H9 (cell line): ENCODE results near the gene INSC. TPM values are rescaled to one million over a fixed set of nuclear protein-coding genes. Genes with fewer than 3 reads are reported as not detected.

Source experiments
- DNase-seq: peaks from one replicate; pipeline ENCODE4 v3.0.0-alpha.2; 2017
- H2AFZ ChIP-seq: one replicate; pipeline ENCODE4 v1.6.1; 2013; ENCODE audit warnings: mild to moderate bottlenecking, low read length, control low read depth, moderate library complexity
- H2AK5ac ChIP-seq: 2 replicates; pipeline ENCODE4 v1.6.1; 2013; ENCODE audit warnings: low read length, control low read depth, mixed read lengths; ENCODE audit not compliant: insufficient read length
- H2BK120ac ChIP-seq: one replicate; pipeline ENCODE4 v1.6.1; 2013; ENCODE audit warnings: low read depth, mild to moderate bottlenecking, low read length, control low read depth, inconsistent platforms; ENCODE audit not compliant: poor library complexity, severe bottlenecking
- H2BK12ac ChIP-seq: 2 replicates; pipeline ENCODE4 v1.6.1; 2013; ENCODE audit warnings: low read length, control low read depth, mixed read lengths, low read depth; ENCODE audit not compliant: insufficient read length
- H2BK15ac ChIP-seq: 2 replicates; pipeline ENCODE4 v1.6.1; 2013; ENCODE audit warnings: low read depth, low read length, control low read depth
- H2BK20ac ChIP-seq: one replicate; pipeline ENCODE4 v1.6.1; 2013; ENCODE audit warnings: low read depth, mild to moderate bottlenecking, low read length, control low read depth, inconsistent platforms; ENCODE audit not compliant: poor library complexity, severe bottlenecking
- H2BK5ac ChIP-seq: 2 replicates; pipeline ENCODE4 v1.6.1; 2013; ENCODE audit warnings: low read length, control low read depth, mixed read lengths; ENCODE audit not compliant: insufficient read length
- H3K14ac ChIP-seq: 2 replicates; pipeline ENCODE4 v1.6.1; 2013; ENCODE audit warnings: low read length, control low read depth; ENCODE audit not compliant: insufficient read depth
- H3K18ac ChIP-seq: 2 replicates; pipeline ENCODE4 v1.6.1; 2013; ENCODE audit warnings: low read depth, mild to moderate bottlenecking, mixed read lengths, low read length, control low read depth; ENCODE audit not compliant: insufficient read length
- H3K23ac ChIP-seq: 2 replicates; pipeline ENCODE4 v1.6.1; 2013; ENCODE audit warnings: low read length, control low read depth, mixed read lengths, low read depth; ENCODE audit not compliant: insufficient read length
- H3K23me2 ChIP-seq: 2 replicates; pipeline ENCODE4 v1.6.1; 2013; ENCODE audit warnings: low read depth, mild to moderate bottlenecking, mixed read lengths, low read length, control low read depth; ENCODE audit not compliant: insufficient read length, poor library complexity, severe bottlenecking
- H3K27ac ChIP-seq: 2 replicates; pipeline ENCODE4 v1.5.1; 2013; ENCODE audit warnings: low read length, control low read depth, mixed read lengths, low read depth; ENCODE audit not compliant: insufficient read length
- H3K27me3 ChIP-seq: 2 replicates; pipeline ENCODE4 v1.6.1; 2013; ENCODE audit warnings: low read length, control low read depth, inconsistent platforms; ENCODE audit not compliant: insufficient read depth
- H3K4ac ChIP-seq: 2 replicates; pipeline ENCODE4 v1.6.1; 2013; ENCODE audit warnings: low read depth, mild to moderate bottlenecking, control low read depth, inconsistent platforms, low read length, moderate library complexity
- H3K4me1 ChIP-seq: 2 replicates; pipeline ENCODE4 v1.6.1; 2013; ENCODE audit warnings: low read length, control low read depth, inconsistent platforms; ENCODE audit not compliant: insufficient read depth
- H3K4me2 ChIP-seq: 2 replicates; pipeline ENCODE4 v1.6.1; 2013; ENCODE audit warnings: low read length, control low read depth, mixed read lengths; ENCODE audit not compliant: insufficient read length, insufficient read depth
- H3K56ac ChIP-seq: 2 replicates; pipeline ENCODE4 v1.6.1; 2013; ENCODE audit warnings: low read depth, mild to moderate bottlenecking, mixed read lengths, low read length, control low read depth; ENCODE audit not compliant: insufficient read length
- H3K79me1 ChIP-seq: 2 replicates; pipeline ENCODE4 v1.6.1; 2013; ENCODE audit warnings: low read depth, mild to moderate bottlenecking, moderate library complexity, low read length, control low read depth, inconsistent platforms; ENCODE audit not compliant: insufficient read depth, poor library complexity, severe bottlenecking
- H3K79me2 ChIP-seq: 2 replicates; pipeline ENCODE4 v1.6.1; 2013; ENCODE audit warnings: low read length, control low read depth, inconsistent platforms; ENCODE audit not compliant: insufficient read depth
- H3K9ac ChIP-seq: 2 replicates; pipeline ENCODE4 v1.6.1; 2013; ENCODE audit warnings: low read length, control low read depth, mixed read lengths; ENCODE audit not compliant: insufficient read length; ENCODE audit errors: extremely low read depth
- H3K9me3 ChIP-seq: one replicate; pipeline ENCODE4 v1.6.1; 2013; ENCODE audit warnings: low read depth, low read length, inconsistent platforms; ENCODE audit not compliant: control insufficient read depth
- H3T11ph ChIP-seq: one replicate; pipeline ENCODE4 v1.6.1; 2013; ENCODE audit warnings: mild to moderate bottlenecking, low read length, control low read depth, inconsistent platforms
- H4K20me1 ChIP-seq: one replicate; pipeline ENCODE4 v1.6.1; 2013; ENCODE audit not compliant: control insufficient read depth, insufficient read length, insufficient read depth
- H4K5ac ChIP-seq: 2 replicates; pipeline ENCODE4 v1.6.1; 2013; ENCODE audit warnings: low read depth, mild to moderate bottlenecking, mixed read lengths, low read length, control low read depth; ENCODE audit not compliant: insufficient read length
- H4K8ac ChIP-seq: replicated peaks from 2 replicates; pipeline ENCODE4 v1.6.1; 2013; ENCODE audit warnings: low read length, control low read depth, mixed read lengths, low read depth; ENCODE audit not compliant: insufficient read length
- H4K91ac ChIP-seq: 2 replicates; pipeline ENCODE4 v1.6.1; 2013; ENCODE audit warnings: low read depth, mild to moderate bottlenecking, moderate library complexity, mixed read lengths, low read length, control low read depth; ENCODE audit not compliant: insufficient read length
- H3K27ac Mint-ChIP-seq, 3 experiments: 2 replicates in 2 of 3; 3 replicates in 1 of 3; pipeline ENCODE4 v1.8.0; 2020 to 2021; ENCODE audit warnings: mixed read lengths in 3 of 3, mild to moderate bottlenecking in 1 of 3, moderate library complexity in 1 of 3
- H3K27me3 Mint-ChIP-seq: 2 replicates; pipeline ENCODE4 v1.8.0; 2021; ENCODE audit warnings: low read depth, mild to moderate bottlenecking, moderate library complexity, mixed read lengths
- H3K36me3 Mint-ChIP-seq, 3 experiments: 2 replicates in 2 of 3; 3 replicates in 1 of 3; pipeline ENCODE4 v1.8.0; 2020 to 2021; ENCODE audit warnings: low read depth in 3 of 3, mixed read lengths in 3 of 3; ENCODE audit not compliant: insufficient read depth in 1 of 3
- H3K4me1 Mint-ChIP-seq, 2 experiments: 2 replicates each; pipeline ENCODE4 v1.8.0; 2020; ENCODE audit warnings: mixed read lengths in 2 of 2
- H3K4me3 Mint-ChIP-seq, 2 experiments: 2 replicates in 1 of 2; 3 replicates in 1 of 2; pipeline ENCODE4 v1.8.0; 2020 to 2021; ENCODE audit warnings: mild to moderate bottlenecking in 2 of 2, mixed read lengths in 2 of 2, moderate library complexity in 1 of 2
- H3K9me3 Mint-ChIP-seq, 2 experiments: 2 replicates in 1 of 2; 3 replicates in 1 of 2; pipeline ENCODE4 v1.8.0; 2020; ENCODE audit warnings: mild to moderate bottlenecking in 2 of 2, mixed read lengths in 2 of 2, moderate library complexity in 1 of 2
- WGBS: extraction: QIAGEN DNeasy Blood & Tissue Kit; methylation state at CpG from one replicate; pipeline ENCODE4 v1.1.7; 2013; ENCODE audit warnings: missing lambda C conversion rate, low lambda C conversion rate, mixed read lengths; ENCODE audit not compliant: insufficient read length; ENCODE audit errors: extremely low coverage; 5-methylcytosine and 5-hydroxymethylcytosine counted together
- total RNA-seq: library from RNA; stranded (reverse); gene quantifications from 2 replicates; pipeline ENCODE4 v1.2.1, GENCODE V29; 2021
- TF ChIP-seq, protein P1 (sequence below): fragments of 200-600 bp; sonication (generic); conservative IDR thresholded peaks from 3 replicates; pipeline ENCODE4 v1.8.0; 2021; ENCODE audit warnings: antibody characterized with exemption, mild to moderate bottlenecking

The INSC gene
- total RNA-seq, 1 experiment from 2014 or later = not detected

DNA sequence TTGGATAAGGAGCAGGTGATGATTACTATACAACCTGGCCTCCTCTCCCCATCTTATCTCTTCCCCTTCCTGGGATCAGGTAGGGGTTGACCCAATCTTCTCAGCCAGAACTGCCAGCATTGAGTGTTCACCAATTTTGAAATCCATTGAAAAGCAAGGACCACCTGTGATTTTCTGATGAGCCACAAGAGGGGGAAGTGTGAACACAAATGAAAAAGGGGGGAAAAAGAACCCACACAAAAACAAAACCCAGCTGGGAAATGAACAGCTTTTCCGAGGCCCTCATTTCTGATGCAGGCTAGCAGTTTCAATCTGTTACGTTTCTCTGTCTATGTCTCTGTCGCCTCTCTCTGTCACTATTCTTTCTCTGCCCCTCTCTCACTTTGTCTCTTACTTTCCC lies 161.9 kb downstream of the INSC start:
- WGBS = no CpG with 5 or more reads among the region's 3 CpGs

More for the DNA sequence above, 161.9 kb downstream of the INSC start:
- H2BK15ac ChIP-seq = no peak overlapping the region
- H3K4ac ChIP-seq = no peak overlapping the region
- H3T11ph ChIP-seq = no peak overlapping the region
- no peaks in the 10 kb centered on the region for H3K79me2 ChIP-seq
- H3K4me1 ChIP-seq = no peaks in the 10 kb centered on the region
- Mint-ChIP-seq H3K9me3 (no peaks in the 10 kb centered on the region; a peak in 1 of 5 replicates), H3K27ac (no peak overlapping the region; a peak in 1 of 7 replicates), H3K4me3 (no peak overlapping the region), H3K36me3 (no peaks in the 10 kb centered on the region), H3K27me3 (no peaks in the 10 kb centered on the region; the same call in 1 of the 2 replicates), H3K4me1 (peaks cover 8 to 9% of the 10 kb centered on the region in 2 experiments)
- no peak overlapping the region for H2AK5ac ChIP-seq
- H3K27me3 ChIP-seq = no peaks in the 10 kb centered on the region
- H3K9ac ChIP-seq = no peak overlapping the region
- no peaks in the 10 kb centered on the region for H3K9me3 ChIP-seq
- H2BK20ac ChIP-seq = no peak overlapping the region
- no peaks in the 10 kb centered on the region for H4K20me1 ChIP-seq
- no peaks in the 10 kb centered on the region for H3K23me2 ChIP-seq
- no peak for DNase-seq
- H4K5ac ChIP-seq = no peak overlapping the region
- H3K56ac ChIP-seq = no peak overlapping the region
- H3K79me1 ChIP-seq = no peaks in the 10 kb centered on the region
- H2AFZ ChIP-seq = no peak overlapping the region
- H3K4me2 ChIP-seq = no peak overlapping the region
- H2BK120ac ChIP-seq = no peak overlapping the region
- no peak overlapping the region for H3K23ac ChIP-seq
- H2BK5ac ChIP-seq = no peak overlapping the region
- H2BK12ac ChIP-seq = no peak overlapping the region
- TF ChIP-seq, protein P1, sequence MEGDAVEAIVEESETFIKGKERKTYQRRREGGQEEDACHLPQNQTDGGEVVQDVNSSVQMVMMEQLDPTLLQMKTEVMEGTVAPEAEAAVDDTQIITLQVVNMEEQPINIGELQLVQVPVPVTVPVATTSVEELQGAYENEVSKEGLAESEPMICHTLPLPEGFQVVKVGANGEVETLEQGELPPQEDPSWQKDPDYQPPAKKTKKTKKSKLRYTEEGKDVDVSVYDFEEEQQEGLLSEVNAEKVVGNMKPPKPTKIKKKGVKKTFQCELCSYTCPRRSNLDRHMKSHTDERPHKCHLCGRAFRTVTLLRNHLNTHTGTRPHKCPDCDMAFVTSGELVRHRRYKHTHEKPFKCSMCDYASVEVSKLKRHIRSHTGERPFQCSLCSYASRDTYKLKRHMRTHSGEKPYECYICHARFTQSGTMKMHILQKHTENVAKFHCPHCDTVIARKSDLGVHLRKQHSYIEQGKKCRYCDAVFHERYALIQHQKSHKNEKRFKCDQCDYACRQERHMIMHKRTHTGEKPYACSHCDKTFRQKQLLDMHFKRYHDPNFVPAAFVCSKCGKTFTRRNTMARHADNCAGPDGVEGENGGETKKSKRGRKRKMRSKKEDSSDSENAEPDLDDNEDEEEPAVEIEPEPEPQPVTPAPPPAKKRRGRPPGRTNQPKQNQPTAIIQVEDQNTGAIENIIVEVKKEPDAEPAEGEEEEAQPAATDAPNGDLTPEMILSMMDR = peak; percentile 62
- H3K14ac ChIP-seq = no peak overlapping the region
- no peak overlapping the region for H4K91ac ChIP-seq
- H3K18ac ChIP-seq = no peak overlapping the region
- H3K27ac ChIP-seq = no peak overlapping the region
- H4K8ac ChIP-seq = no peak overlapping the region
